K562 (cell line): ENCODE measurements around the gene PDCD1LG2. TPM values are rescaled to one million over a fixed set of nuclear protein-coding genes. Genes with fewer than 3 reads are reported as not detected.

Experiments used
- ATAC-seq: fragments of 200-7000 bp; cut with Tn5 transposase; 3 replicates; pipeline ENCODE4 v1.9.1; 2020; ENCODE audit warnings: moderate library complexity
- BruUV-seq: library from RNA; stranded (reverse); fragments of 400-500 nt; replicated peaks from 2 replicates; lab custom pipeline; 2021; lab: Mats Ljungman, UMichigan
- CTCF ChIA-PET: fragments of 300-600 bp; formaldehyde crosslinking; extraction: SDS; loops from one replicate; lab custom pipeline; 2021; ENCODE audit warnings: low intra/inter-chr PET ratio; lab: Yijun Ruan, JAX
- POLR2A ChIA-PET: fragments of 300-600, 350-650 bp; sonication (Branson Sonifier 250); formaldehyde crosslinking; extraction: SDS; loops from one replicate; lab custom pipeline; 2021; ENCODE audit warnings: antibody characterized with exemption, inconsistent platforms; lab: Yijun Ruan, JAX
- DNase-seq, 4 experiments: peaks; one replicate each; pipeline versions ENCODE4 v3.0.0 to v3.0.0-alpha.2; 2011 to 2018; ENCODE audit warnings: low spot score in 3 of 4, mixed read lengths in 3 of 4; ENCODE audit errors: extremely low read depth in 1 of 4
- FAIRE-seq: peaks from 2 replicates; lab custom pipeline; 2011; peaks lifted over from hg19 to GRCh38; lab: Jason Lieb, UNC
- H2AFZ ChIP-seq: 2 replicates; pipeline ENCODE4 v1.6.0; 2011; ENCODE audit warnings: low read depth, low read length, control low read depth, inconsistent platforms
- H3K27ac ChIP-seq: fragments of 200-600 bp; 3 replicates; pipeline ENCODE4 v1.8.0; 2011; ENCODE audit warnings: low read depth, mild to moderate bottlenecking, control low read depth, inconsistent platforms, low read length, moderate library complexity, mixed read lengths; ENCODE audit errors: extremely low read depth
- H3K27me3 ChIP-seq, 2 experiments: fragments of 300-600 bp in 1 of 2; 2 replicates in 1 of 2; 3 replicates in 1 of 2; pipeline versions ENCODE4 v1.6.0 to v1.8.0; 2011; ENCODE audit warnings: inconsistent platforms in 2 of 2, low read length in 2 of 2, mild to moderate bottlenecking in 1 of 2, mixed read lengths in 1 of 2, moderate library complexity in 1 of 2; ENCODE audit not compliant: control insufficient read depth in 2 of 2, insufficient read depth in 2 of 2
- H3K36me3 ChIP-seq: fragments of 300-600 bp; 3 replicates; pipeline ENCODE4 v1.8.0; 2011; ENCODE audit warnings: mild to moderate bottlenecking, low read length, inconsistent platforms; ENCODE audit not compliant: control insufficient read depth, insufficient read depth
- H3K4me1 ChIP-seq, 2 experiments: fragments of 200-600 bp in 1 of 2; replicated peaks in 1 of 2; 2 replicates in 1 of 2; 3 replicates in 1 of 2; pipeline versions ENCODE4 v1.5.1 to v1.8.0; 2011; ENCODE audit warnings: inconsistent platforms in 2 of 2, low read length in 2 of 2, mild to moderate bottlenecking in 1 of 2, mixed read lengths in 1 of 2, moderate library complexity in 1 of 2; ENCODE audit not compliant: control insufficient read depth in 2 of 2, insufficient read depth in 2 of 2
- H3K4me2 ChIP-seq: 2 replicates; pipeline ENCODE4 v1.6.1; 2011; ENCODE audit warnings: low read length, control low read depth, inconsistent platforms, mixed read lengths; ENCODE audit not compliant: insufficient read depth
- H3K4me3 ChIP-seq: fragments of 200-600 bp; sonication (generic), shearing (Covaris generic); 2 replicates; pipeline ENCODE4 v1.5.1; 2016; ENCODE audit warnings: control low read depth, inconsistent platforms
- H3K79me2 ChIP-seq: fragments of 200-600 bp; 3 replicates; pipeline ENCODE4 v1.8.0; 2011; ENCODE audit warnings: low read length, inconsistent platforms; ENCODE audit not compliant: control insufficient read depth, insufficient read depth
- H3K9ac ChIP-seq, 2 experiments: 2 replicates each; pipeline versions ENCODE4 v1.6.0 to v1.6.1; 2011; ENCODE audit warnings: low read depth in 2 of 2, low read length in 2 of 2, control low read depth in 1 of 2, inconsistent platforms in 1 of 2, mild to moderate bottlenecking in 1 of 2, mixed read lengths in 1 of 2; ENCODE audit not compliant: insufficient read depth in 1 of 2
- H3K9me1 ChIP-seq: one replicate; pipeline ENCODE4 v1.6.0; 2011; ENCODE audit warnings: inconsistent platforms, mild to moderate bottlenecking, low read length, moderate library complexity; ENCODE audit not compliant: control insufficient read depth, insufficient read depth
- H3K9me3 ChIP-seq: replicated peaks from 2 replicates; pipeline ENCODE4 v1.5.1; 2011; ENCODE audit warnings: low read depth, low read length, inconsistent platforms; ENCODE audit not compliant: control insufficient read depth, insufficient read depth
- H4K20me1 ChIP-seq: replicated peaks from 2 replicates; pipeline ENCODE4 v1.6.1; 2011; ENCODE audit warnings: low read length, inconsistent platforms, mixed read lengths; ENCODE audit not compliant: control insufficient read depth, insufficient read depth
- RAD51 ChIP-seq: fragments of 450-650 bp; IDR thresholded peaks from 2 replicates; pipeline ENCODE4 v1.7.1; 2016; ENCODE audit warnings: low read depth, mild to moderate bottlenecking, borderline replicate concordance
- SPI1 ChIP-seq: IDR thresholded peaks from 2 replicates; pipeline ENCODE4 v1.6.1; 2011; ENCODE audit warnings: low read depth, low read length, control low read depth, borderline replicate concordance
- ZNF75A ChIP-seq: fragments of 450-650 bp; formaldehyde crosslinking; IDR thresholded peaks from 2 replicates; pipeline ENCODE4 v1.4.0; 2020; ENCODE audit warnings: mild to moderate bottlenecking
- WGBS: fragments of 100-300 bp; shearing (Covaris generic); methylation state at CpG from one replicate; pipeline ENCODE4 v1.1.6; 2016; ENCODE audit warnings: low coverage, mixed read lengths; ENCODE audit not compliant: insufficient coverage; ENCODE audit errors: missing lambda C conversion rate; 5-methylcytosine and 5-hydroxymethylcytosine counted together
- in situ Hi-C: fragments of 300-500 bp; cut with MboI; formaldehyde crosslinking; loops from 4 replicates; pipeline ENCODE4 v1.15.0; 2018; ENCODE audit warnings: inconsistent platforms, mixed read lengths
- intact Hi-C: fragments of 100-400 bp; cut with micrococcal nuclease; formaldehyde crosslinking; loops from 2 replicates; pipeline ENCODE4 v1.14.2; 2022
- polyA plus RNA-seq, 8 experiments: library from polyadenylated mRNA; depleted of rRNA in 4 of 8; stranded (reverse) in 5 of 8; unstranded in 3 of 8; fragments of >200 nt; fragmentation: Nextera tagmentation in 2 of 8; fragmentation: Illumina TruSeq in 1 of 8; extraction: Ambion mirVana in 2 of 8; extraction: Trizol in 1 of 8; gene quantifications; 2 replicates each; pipeline versions ENCODE4 v1.2.1 to v1.2.3, GENCODE V29; 2011 to 2014; ENCODE audit warnings: inconsistent platforms in 1 of 8, missing spikeins in 1 of 8
- total RNA-seq, 7 experiments: library from RNA; depleted of rRNA in 6 of 7; stranded (reverse); fragments of >200 nt in 6 of 7; fragmentation: Illumina TruSeq in 2 of 7; extraction: Trizol in 2 of 7; gene quantifications; 2 replicates each; pipeline versions ENCODE4 v1.2.1 to v1.2.3, GENCODE V29; 2011 to 2021; ENCODE audit warnings: low replicate concordance in 1 of 7
- TF ChIP-seq, protein P1 (sequence below): fragments of 450-650 bp; formaldehyde crosslinking; IDR thresholded peaks from 2 replicates; pipeline ENCODE4 v1.4.0; 2020; ENCODE audit warnings: mild to moderate bottlenecking, mixed read lengths

The PDCD1LG2 gene
- total and polyA plus RNA-seq, 9 of the 15 experiments (the other 6 are each of a cell fraction or from before 2014, with no cell fraction given), result not detected

DNA sequence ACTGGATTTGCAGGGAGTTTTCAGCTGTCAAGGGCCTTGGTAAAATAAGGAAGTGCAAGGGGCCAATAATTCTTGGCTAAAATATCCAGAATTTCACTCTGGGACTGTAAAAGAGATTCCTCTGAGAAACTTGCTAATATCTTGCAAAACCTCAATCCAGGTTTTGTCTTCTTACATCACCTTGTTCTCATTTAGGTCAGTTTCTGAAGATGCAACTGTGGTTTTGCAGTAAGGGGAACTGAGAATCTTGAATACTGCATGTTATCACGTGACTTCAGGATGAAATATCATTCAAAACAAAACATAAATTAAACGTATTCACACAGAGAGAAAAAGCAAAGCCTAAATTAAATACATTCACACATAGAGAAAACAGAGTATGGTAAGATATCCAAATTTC lies 83.6 kb downstream of the PDCD1LG2 start:
- no peaks in the 10 kb centered on the region for H4K20me1 ChIP-seq
- no peaks in the 10 kb centered on the region for H3K36me3 ChIP-seq
- 0% methylated on average over 2 of the region's 2 CpGs for WGBS
- DNase-seq (no peak), FAIRE-seq (no peak), ATAC-seq (no peak)
- in situ Hi-C loops (loop anchor here (5.0 to 25.0 kb wide), 3 partner anchors 152 to 839 kb away; partner anchors contain the start of gene INSL6), intact Hi-C loops (loop anchor here (10.0 kb wide), 1 partner anchor 839 kb away; no protein-coding TSS in a partner anchor)
- no peak overlapping the region for H2AFZ ChIP-seq
- no peaks in the 10 kb centered on the region for H3K27me3 ChIP-seq
- no peaks in the 10 kb centered on the region for H3K4me1 ChIP-seq
- H3K79me2 ChIP-seq, result no peaks in the 10 kb centered on the region
- ChIA-PET POLR2A (no interaction called here), CTCF (no interaction called here)
- no peak overlapping the region for H3K27ac ChIP-seq
- H3K9me1 ChIP-seq, result no peaks in the 10 kb centered on the region
- TF ChIP-seq ZNF75A (CRISPR knock-in tag) (no peak), SPI1 (peak; percentile 49; the same call in 1 of the 2 replicates), RAD51 (peak; percentile 75)
- TF ChIP-seq, protein P1, sequence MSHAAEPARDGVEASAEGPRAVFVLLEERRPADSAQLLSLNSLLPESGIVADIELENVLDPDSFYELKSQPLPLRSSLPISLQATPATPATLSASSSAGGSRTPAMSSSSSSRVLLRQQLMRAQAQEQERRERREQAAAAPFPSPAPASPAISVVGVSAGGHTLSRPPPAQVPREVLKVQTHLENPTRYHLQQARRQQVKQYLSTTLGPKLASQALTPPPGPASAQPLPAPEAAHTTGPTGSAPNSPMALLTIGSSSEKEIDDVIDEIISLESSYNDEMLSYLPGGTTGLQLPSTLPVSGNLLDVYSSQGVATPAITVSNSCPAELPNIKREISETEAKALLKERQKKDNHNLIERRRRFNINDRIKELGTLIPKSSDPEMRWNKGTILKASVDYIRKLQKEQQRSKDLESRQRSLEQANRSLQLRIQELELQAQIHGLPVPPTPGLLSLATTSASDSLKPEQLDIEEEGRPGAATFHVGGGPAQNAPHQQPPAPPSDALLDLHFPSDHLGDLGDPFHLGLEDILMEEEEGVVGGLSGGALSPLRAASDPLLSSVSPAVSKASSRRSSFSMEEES (CRISPR knock-in tag), result peak; percentile 80
- H3K9ac ChIP-seq, result no peak overlapping the region
- H3K4me2 ChIP-seq, result no peak overlapping the region
- no TSS peak for BruUV-seq
- H3K9me3 ChIP-seq, result no peaks in the 10 kb centered on the region
- no peak overlapping the region for H3K4me3 ChIP-seq
